Measurements from ENCODE around the gene CCDC192.

The CCDC192 gene

DNA sequence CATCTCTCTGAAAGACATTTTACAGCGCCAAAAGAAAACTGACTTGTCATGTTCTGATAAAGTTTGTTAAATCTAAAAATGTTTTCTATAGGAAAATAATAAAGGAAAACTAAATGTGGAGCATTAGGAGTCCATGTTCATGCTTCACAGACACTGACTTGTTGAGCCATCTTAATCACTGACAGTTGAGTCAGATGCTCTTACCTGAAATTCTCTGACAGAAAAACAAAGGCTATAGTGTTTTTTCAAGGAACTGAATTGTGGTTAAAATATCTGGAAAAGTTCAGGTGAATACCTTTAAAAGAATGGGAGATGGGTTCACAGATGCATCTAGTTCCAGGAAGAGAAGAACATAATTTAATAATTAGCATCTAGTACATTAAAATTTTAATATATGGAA, 266.9 kb downstream of the CCDC192 start:
- DNase-seq (ENCODE audit: low spot score) = no peak
- TF ChIP-seq, protein P1, sequence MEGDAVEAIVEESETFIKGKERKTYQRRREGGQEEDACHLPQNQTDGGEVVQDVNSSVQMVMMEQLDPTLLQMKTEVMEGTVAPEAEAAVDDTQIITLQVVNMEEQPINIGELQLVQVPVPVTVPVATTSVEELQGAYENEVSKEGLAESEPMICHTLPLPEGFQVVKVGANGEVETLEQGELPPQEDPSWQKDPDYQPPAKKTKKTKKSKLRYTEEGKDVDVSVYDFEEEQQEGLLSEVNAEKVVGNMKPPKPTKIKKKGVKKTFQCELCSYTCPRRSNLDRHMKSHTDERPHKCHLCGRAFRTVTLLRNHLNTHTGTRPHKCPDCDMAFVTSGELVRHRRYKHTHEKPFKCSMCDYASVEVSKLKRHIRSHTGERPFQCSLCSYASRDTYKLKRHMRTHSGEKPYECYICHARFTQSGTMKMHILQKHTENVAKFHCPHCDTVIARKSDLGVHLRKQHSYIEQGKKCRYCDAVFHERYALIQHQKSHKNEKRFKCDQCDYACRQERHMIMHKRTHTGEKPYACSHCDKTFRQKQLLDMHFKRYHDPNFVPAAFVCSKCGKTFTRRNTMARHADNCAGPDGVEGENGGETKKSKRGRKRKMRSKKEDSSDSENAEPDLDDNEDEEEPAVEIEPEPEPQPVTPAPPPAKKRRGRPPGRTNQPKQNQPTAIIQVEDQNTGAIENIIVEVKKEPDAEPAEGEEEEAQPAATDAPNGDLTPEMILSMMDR (IDR thresholded peaks at IDR 0.05; ENCODE audit: extremely low read depth, missing control alignments) = no peak

DNA sequence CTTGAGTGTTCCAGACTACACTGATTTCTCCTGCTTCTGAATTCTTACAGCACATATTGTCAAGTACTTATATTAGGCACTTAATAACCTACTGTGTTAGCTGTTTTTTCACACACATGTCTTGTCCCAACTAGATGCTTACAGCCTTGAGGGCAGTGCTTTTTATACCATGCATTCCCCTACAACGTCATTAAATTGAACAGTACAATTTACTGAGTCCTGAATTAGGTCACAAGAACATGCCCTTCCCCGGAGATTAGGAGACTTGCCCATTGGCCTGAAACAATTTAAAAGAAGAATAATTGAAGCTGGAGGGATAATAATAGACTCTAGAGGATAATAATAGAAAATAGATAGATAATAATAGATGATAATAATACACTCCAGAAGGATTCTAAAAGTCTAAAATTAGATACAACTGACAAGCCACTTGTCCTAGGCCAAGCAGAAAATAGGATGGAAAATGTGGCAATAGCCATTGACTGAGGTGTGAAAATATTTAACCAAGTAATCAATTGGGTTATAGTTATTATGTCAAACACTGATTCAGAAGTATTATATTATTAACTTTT, 267.7 kb downstream of the CCDC192 start:
- TF ChIP-seq, protein P1 (IDR thresholded peaks at IDR 0.05; ENCODE audit: extremely low read depth, missing control alignments) = no peak
- no peak for DNase-seq (ENCODE audit: low spot score)

DNA sequence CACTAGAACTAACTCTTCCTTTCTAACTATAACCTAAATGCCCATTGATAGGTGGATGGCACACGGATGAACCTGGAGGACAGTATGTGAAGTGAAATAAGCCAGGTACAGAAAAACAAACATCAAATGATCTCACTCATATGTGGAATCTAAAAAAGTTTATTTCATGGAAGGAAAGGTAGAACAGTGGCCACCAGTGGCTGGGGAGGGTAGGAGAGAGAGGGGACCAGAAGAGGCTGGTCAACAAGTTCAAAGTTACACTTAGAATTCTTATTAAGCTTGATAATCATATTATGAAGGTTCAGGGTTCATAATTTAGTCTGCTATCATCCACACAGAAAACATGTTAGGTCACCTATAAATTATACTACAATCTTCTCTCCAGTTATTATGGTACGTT, 272.8 kb downstream of the CCDC192 start:
- TF ChIP-seq, protein P1 (IDR thresholded peaks at IDR 0.05; ENCODE audit: extremely low read depth, missing control alignments) = no peak
- DNase-seq (ENCODE audit: low spot score) = no peak

DNA sequence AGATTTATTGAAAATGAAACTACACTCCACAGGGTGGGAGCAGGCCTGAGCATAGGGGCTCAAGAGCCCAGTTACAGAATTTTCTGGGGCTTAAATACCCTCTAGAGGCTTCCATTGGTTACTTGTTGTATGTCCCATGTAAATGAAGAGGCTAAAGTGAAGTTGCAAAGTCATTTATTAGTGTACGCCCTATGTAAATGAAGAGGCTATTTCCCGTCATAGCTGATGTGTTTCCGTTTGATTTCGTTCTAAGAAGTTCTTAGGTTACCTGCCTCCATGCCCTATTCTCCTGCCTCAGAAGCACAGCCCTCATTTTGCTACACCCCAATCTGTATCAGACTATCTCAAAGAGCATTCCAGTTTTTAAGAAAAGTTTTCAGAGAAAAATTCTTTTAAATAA, 273.3 kb downstream of the CCDC192 start:
- no peak for DNase-seq (ENCODE audit: low spot score)
- TF ChIP-seq, protein P1 (IDR thresholded peaks at IDR 0.05; ENCODE audit: extremely low read depth, missing control alignments) = no peak

DNA sequence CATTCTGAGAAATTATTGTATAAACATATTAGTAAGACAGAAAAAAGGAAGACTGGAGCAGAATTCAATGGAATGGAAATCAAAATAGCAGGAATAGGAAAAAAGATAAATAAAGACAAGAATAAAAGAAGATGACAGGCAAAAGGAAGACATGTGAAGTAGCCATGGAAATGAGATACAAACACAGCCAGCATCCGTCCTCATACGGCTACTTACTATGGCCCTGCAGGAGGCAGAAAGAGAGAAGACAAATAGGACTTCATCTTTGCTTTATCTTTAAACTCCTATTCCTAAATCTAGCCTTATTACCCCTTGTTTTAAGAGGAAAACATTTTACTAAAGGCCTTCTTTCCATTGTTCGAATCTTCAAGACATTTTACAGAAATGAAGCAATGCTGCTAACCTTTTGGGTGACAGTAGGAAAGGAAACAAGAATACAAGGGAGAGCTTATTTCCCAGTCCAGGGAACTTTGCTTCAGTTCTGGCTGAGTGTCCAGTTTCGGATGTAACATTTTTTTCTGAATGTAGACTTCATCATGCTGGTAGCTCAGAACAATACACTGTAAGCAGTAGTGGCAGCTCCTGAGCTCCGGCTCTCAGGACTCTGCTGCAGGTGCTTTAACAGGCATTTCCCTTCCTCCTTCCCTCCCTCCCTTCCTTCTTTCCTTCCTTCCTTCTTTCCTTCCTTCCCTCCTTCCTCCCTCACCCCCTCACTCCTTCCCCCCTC, 274.0 kb downstream of the CCDC192 start:
- DNase-seq (ENCODE audit: low spot score) = no peak
- TF ChIP-seq, protein P1 (IDR thresholded peaks at IDR 0.05; ENCODE audit: extremely low read depth, missing control alignments) = no peak

DNA sequence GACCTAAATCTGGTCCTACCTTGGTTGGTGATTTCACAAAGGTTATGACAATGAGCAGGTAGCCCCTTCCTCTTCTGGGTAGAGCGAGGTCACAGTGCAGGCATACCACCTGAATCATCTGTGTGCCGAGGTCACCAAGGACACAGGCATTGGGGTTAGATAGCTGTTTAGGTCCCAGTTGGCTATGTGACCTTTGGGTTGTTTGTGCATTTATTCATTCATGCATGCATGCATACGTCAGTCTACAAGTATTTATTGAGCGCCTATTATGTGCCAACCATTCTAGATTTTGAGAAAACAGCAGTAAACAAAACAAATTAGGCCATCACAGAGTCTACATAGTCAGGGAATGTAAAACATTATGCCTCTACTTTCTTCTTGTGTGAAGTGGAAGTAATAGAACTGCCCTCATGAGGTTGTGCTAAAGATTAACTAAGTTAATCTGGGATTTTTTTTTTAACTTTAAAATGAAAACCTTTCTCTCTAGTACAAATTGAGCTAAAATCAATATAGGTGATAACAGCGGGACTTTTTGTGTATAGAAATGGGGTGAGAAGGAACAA, 275.6 kb downstream of the CCDC192 start:
- TF ChIP-seq, protein P1 (IDR thresholded peaks at IDR 0.05; ENCODE audit: extremely low read depth, missing control alignments) = no peak
- DNase-seq (ENCODE audit: low spot score) = no peak

DNA sequence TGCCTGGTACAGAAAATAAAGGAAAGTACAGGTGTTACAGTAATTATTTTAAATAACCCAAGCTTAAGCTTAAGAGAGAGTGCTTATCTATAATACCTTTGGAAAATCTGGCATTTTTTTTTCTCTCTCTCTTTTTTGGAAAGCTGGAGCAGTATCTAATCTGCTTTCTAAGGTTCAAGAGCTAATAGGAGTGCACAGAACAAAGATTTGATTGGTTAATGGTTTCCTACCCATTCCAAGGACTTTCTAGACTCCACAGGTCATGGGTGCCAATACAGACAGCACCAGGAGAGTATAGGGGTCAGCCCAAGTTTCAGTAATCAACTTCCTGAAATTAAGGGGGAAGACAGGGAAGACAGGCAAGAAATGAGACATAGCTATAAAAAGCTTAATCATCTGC, 276.3 kb downstream of the CCDC192 start:
- TF ChIP-seq, protein P1 (IDR thresholded peaks at IDR 0.05; ENCODE audit: extremely low read depth, missing control alignments) = no peak
- DNase-seq (ENCODE audit: low spot score) = no peak
